ENCODE measurements around the gene CCDC85C. TPM values are rescaled to one million over a fixed set of nuclear protein-coding genes. Genes with fewer than 3 reads are reported as not detected.

CCDC85C gene
- total RNA-seq, 1 experiment from 2014 or later, result 36.4 TPM

DNA sequence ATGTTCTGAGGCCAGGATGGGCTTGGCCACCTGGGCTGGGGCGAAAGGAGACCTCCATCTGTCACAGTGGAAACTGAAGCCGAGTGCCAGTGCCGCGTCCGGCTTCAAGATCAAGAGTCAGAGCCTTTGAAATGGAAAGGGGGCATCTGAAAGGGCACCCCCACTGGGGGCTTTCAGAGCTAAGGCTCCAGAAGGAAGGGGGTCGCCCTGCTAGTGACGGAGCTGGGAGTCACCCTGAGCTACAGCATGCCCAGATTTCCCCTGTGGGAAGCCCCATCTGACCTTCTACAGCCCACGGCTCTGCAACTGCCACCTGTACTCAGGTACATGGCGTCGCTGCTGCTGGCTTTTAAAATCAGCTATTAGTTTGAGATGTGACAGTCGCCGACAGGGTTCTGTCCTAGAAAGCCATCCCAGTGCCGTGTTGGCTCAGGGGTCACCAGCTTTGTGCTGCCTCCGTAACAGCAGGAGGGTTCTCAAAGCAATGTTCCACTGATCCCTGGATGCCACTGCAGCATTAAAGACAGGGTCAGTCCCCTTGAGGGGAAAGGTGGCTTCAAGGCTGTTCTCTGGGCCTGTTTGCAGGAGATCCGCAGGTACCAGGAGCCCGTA, 91.3 kb downstream of the CCDC85C start:
- ATAC-seq, result no peak
- CTCF ChIA-PET, result no interaction called here

DNA sequence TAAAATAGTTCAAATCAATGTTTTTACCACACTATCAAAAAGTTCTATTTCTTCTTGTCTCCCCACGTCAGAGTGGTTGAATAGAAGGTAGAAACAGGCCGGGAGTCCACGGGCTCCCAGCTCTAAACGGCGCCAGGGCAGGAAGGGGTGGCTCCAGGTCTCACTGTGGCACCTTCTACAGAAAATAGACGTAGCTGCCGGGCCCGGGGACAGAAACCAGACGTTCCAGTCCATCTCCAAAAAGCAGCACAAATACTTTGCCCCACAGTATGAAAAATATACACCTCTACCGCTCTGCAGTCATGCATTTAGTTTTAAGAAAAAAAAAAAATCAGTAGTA, 91.9 kb downstream of the CCDC85C start:
- intact Hi-C loops (cut with micrococcal nuclease), result no loop called here
- no peaks in the 10 kb centered on the region for H4K20me1 ChIP-seq (ENCODE audit: low read length)
- H3K9me3 ChIP-seq (ENCODE audit: low read length), result no peaks in the 10 kb centered on the region
- H3K4me2 ChIP-seq (ENCODE audit: low read length), result no peak overlapping the region
- no peak overlapping the region for H3K9ac ChIP-seq (ENCODE audit: low read length)
- BruUV-seq (replicated peaks), result TSS peak; percentile 20
- H3F3A ChIP-seq (ENCODE audit: low read length, unreplicated experiment), result no peaks in the 10 kb centered on the region
- H3K36me3 ChIP-seq (ENCODE audit: low read depth, low read length), result peaks cover 33% of the 10 kb centered on the region
- ATAC-seq (no peak), DNase-seq (no peak)
- H3K4me1 ChIP-seq (ENCODE audit: insufficient read depth, low read length), result no peaks in the 10 kb centered on the region
- no peaks in the 10 kb centered on the region for H3K79me2 ChIP-seq (ENCODE audit: low read length)
- TF ChIP-seq EZH2 (IDR thresholded peaks at IDR 0.05; ENCODE audit: low read length, unreplicated experiment) (no peak), CTCF (conservative IDR thresholded peaks at IDR 0.05; ENCODE audit: low read depth, low read length) (no peak), EZH2phosphoT487 (IDR thresholded peaks at IDR 0.05; ENCODE audit: borderline replicate concordance, low read length) (no peak)
- no peak overlapping the region for H2AFZ ChIP-seq (ENCODE audit: low read length)
- ChIA-PET CTCF (no interaction called here), POLR2A (ENCODE audit: unreplicated experiment) (no interaction called here)
- no peaks in the 10 kb centered on the region for H3K27me3 ChIP-seq (ENCODE audit: low read length)
- no peak overlapping the region for H3K27ac ChIP-seq (ENCODE audit: low read length)
- no peak overlapping the region for H3K4me3 ChIP-seq (ENCODE audit: low read length)
- no peaks in the 10 kb centered on the region for H3K9me2 ChIP-seq (replicated peaks; ENCODE audit: low read length)

More for the DNA sequence above, 91.3 kb downstream of the CCDC85C start:
- POLR2A ChIA-PET (ENCODE audit: unreplicated experiment), result no interaction called here
- H3F3A ChIP-seq (ENCODE audit: low read length, unreplicated experiment), result no peaks in the 10 kb centered on the region
- H3K27me3 ChIP-seq (ENCODE audit: low read length), result no peaks in the 10 kb centered on the region
- no peak overlapping the region for H3K27ac ChIP-seq (ENCODE audit: low read length)
- H4K20me1 ChIP-seq (ENCODE audit: low read length), result no peaks in the 10 kb centered on the region
- peaks cover 28% of the 10 kb centered on the region for H3K36me3 ChIP-seq (ENCODE audit: low read depth, low read length)
- H3K4me2 ChIP-seq (ENCODE audit: low read length), result no peak overlapping the region
- H2AFZ ChIP-seq (ENCODE audit: low read length), result no peak overlapping the region
- no peak overlapping the region for H3K4me3 ChIP-seq (ENCODE audit: low read length)
- intact Hi-C loops (cut with micrococcal nuclease), result no loop called here
- no peak overlapping the region for H3K9ac ChIP-seq (ENCODE audit: low read length)
- no peak for DNase-seq
- no peaks in the 10 kb centered on the region for H3K9me3 ChIP-seq (ENCODE audit: low read length)
- H3K9me2 ChIP-seq (replicated peaks; ENCODE audit: low read length), result no peaks in the 10 kb centered on the region
- H3K79me2 ChIP-seq (ENCODE audit: low read length), result 0 out of 2 replicates have a peak, but pooled peaks cover 3% of the 10 kb centered on the region
- no TSS peak for BruUV-seq (replicated peaks)
- no peaks in the 10 kb centered on the region for H3K4me1 ChIP-seq (ENCODE audit: insufficient read depth, low read length)
- TF ChIP-seq EZH2 (IDR thresholded peaks at IDR 0.05; ENCODE audit: low read length, unreplicated experiment), result no peak

DNA sequence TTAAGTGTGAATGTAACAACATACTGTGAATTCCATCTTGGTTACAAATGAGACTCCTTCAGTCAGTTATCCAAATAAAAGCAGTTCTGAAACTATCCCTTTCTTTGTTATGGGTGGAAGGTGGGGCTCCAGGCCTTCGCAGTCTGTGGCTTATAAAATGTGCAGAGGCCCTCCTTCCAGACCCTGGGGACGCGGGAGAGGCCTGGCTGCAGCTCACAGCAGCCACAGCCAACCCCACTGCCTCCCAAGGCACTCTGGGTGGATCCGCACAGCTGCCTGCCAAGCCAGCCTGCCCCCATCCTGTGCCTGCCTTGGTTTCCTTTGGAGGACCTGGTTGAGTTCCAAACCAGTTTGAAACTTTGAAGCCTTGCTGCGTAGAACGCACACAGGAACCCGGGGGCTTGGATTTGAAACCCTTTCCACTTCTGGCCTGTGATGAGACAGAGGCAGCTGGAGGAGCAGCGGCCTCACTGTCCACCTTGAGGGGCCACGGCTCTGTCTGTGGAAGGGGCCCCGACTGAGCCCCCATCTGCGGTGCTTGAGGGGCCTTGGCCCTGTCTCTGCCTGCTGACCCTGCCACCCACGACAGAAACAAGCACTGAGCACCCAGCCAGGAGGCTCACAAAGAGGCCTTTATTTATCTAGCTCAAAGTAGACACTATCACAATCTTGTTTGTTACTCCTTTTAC, 92.4 kb downstream of the CCDC85C start:
- Histone ChIP-seq H4K20me1 (ENCODE audit: low read length) (no peaks in the 10 kb centered on the region), H3K27ac (ENCODE audit: low read length) (no peak overlapping the region), H3K36me3 (ENCODE audit: low read depth, low read length) (peaks cover 38% of the 10 kb centered on the region), H2AFZ (ENCODE audit: low read length) (no peak overlapping the region), H3K4me3 (ENCODE audit: low read length) (no peak overlapping the region), H3K4me2 (ENCODE audit: low read length) (no peak overlapping the region), H3K9me2 (replicated peaks; ENCODE audit: low read length) (no peaks in the 10 kb centered on the region), H3F3A (ENCODE audit: low read length, unreplicated experiment) (no peaks in the 10 kb centered on the region), H3K4me1 (ENCODE audit: insufficient read depth, low read length) (no peaks in the 10 kb centered on the region), H3K9me3 (ENCODE audit: low read length) (no peaks in the 10 kb centered on the region), H3K27me3 (ENCODE audit: low read length) (no peaks in the 10 kb centered on the region), H3K79me2 (ENCODE audit: low read length) (no peaks in the 10 kb centered on the region), H3K9ac (ENCODE audit: low read length) (no peak overlapping the region)
- intact Hi-C loops (cut with micrococcal nuclease), result no loop called here
- BruUV-seq (replicated peaks), result no TSS peak
- ChIA-PET CTCF (no interaction called here), POLR2A (ENCODE audit: unreplicated experiment) (no interaction called here)
- DNase-seq (no peak), ATAC-seq (peak; percentile 23; the same call in 1 of the 2 replicates)
- no peak for TF ChIP-seq EZH2 (IDR thresholded peaks at IDR 0.05; ENCODE audit: low read length, unreplicated experiment)

Data from PC-3 (cell line).